Panc1 (cell line): ENCODE results near the gene MPZL3.

Experiments used
- CTCF ChIP-seq: fragments of 450-650 bp; IDR thresholded peaks from 2 replicates; pipeline ENCODE4 v1.5.1; 2017; ENCODE audit warnings: mild to moderate bottlenecking
- POLR2AphosphoS5 ChIP-seq: IDR thresholded peaks from 2 replicates; pipeline ENCODE4 v1.6.1; 2012; ENCODE audit warnings: mild to moderate bottlenecking, low read depth, low read length, moderate library complexity

GRCh38 chr11:118301600-118302195, 49.5 kb upstream of the MPZL3 start:
- TF ChIP-seq POLR2AphosphoS5: no peak
- no peak for TF ChIP-seq CTCF
